HG03520 (cell line): ENCODE measurements around the gene OPCML.
A peak's percentile ranks its signal among the peaks of the same experiment; 100 is the strongest.

Source experiments
- ATAC-seq: cut with Tn5 transposase; IDR thresholded peaks from one replicate; pipeline ENCODE4 v1.9.1; 2021; ENCODE audit warnings: mild to moderate bottlenecking, moderate library complexity; ENCODE audit not compliant: unreplicated experiment

OPCML gene

GRCh38 chr11:133153031-133153430 lies 379.3 kb downstream of the OPCML start:
- no peak for ATAC-seq

- no peak for ATAC-seq
These were observed 382.6 kb downstream of the OPCML start for GRCh38 chr11:133149698-133150097.

GRCh38 chr11:133147625-133148024 lies 384.7 kb downstream of the OPCML start:
- ATAC-seq, result no peak

- no peak for ATAC-seq
These were observed 385.5 kb downstream of the OPCML start for GRCh38 chr11:133146697-133147306.

GRCh38 chr11:133137939-133138338 lies 394.4 kb downstream of the OPCML start:
- no peak for ATAC-seq

GRCh38 chr11:133137270-133137669 lies 395.0 kb downstream of the OPCML start:
- no peak for ATAC-seq

- no peak for ATAC-seq
These were observed 395.9 kb downstream of the OPCML start for GRCh38 chr11:133136376-133136775.

- peak; percentile 94 for ATAC-seq
These were observed 397.8 kb downstream of the OPCML start for GRCh38 chr11:133134314-133135173.

- ATAC-seq, result no peak
These were observed 398.7 kb downstream of the OPCML start for GRCh38 chr11:133133606-133134005.

GRCh38 chr11:133133050-133133449 lies 399.3 kb downstream of the OPCML start:
- ATAC-seq, result no peak

GRCh38 chr11:133127741-133128140 lies 404.6 kb downstream of the OPCML start:
- ATAC-seq, result no peak

- no peak for ATAC-seq
These were observed 408.5 kb downstream of the OPCML start for GRCh38 chr11:133123796-133124195.

- ATAC-seq, result no peak
These were observed 408.9 kb downstream of the OPCML start for GRCh38 chr11:133123366-133123765.

GRCh38 chr11:133122256-133122655 lies 410.0 kb downstream of the OPCML start:
- ATAC-seq, result no peak

GRCh38 chr11:133118563-133119268 lies 413.6 kb downstream of the OPCML start:
- ATAC-seq, result no peak

GRCh38 chr11:133115099-133115498 lies 417.2 kb downstream of the OPCML start:
- no peak for ATAC-seq

GRCh38 chr11:133107763-133108162 lies 424.5 kb downstream of the OPCML start:
- ATAC-seq, result no peak

GRCh38 chr11:133107136-133107535 lies 425.2 kb downstream of the OPCML start:
- ATAC-seq, result no peak

- ATAC-seq, result no peak
These were observed 425.9 kb downstream of the OPCML start for GRCh38 chr11:133106417-133106816.

- no peak for ATAC-seq
These were observed 428.1 kb downstream of the OPCML start for GRCh38 chr11:133104009-133104744.

GRCh38 chr11:133096981-133097380 lies 435.3 kb downstream of the OPCML start:
- no peak for ATAC-seq
